Prostate gland (tissue), 2 donors: Measurements from ENCODE around the gene B9D1.
"Not testable (repeated sequence)": the region's sequence is repeated elsewhere in the genome, so short reads cannot be mapped to it uniquely, and the experiment has no call there.

ENCODE experiments used
- POLR2A ChIP-seq: fragments of 450-650 bp; IDR thresholded peaks from one replicate; pipeline ENCODE4 v1.6.1; 2016; ENCODE audit warnings: antibody characterized with exemption, mild to moderate bottlenecking
- TF ChIP-seq, protein P1 (sequence below), 4 experiments: fragments of 200-600 bp in 2 of 4; fragments of 450-650 bp in 2 of 4; sonication (generic) in 2 of 4; IDR thresholded peaks; 1 replicate in 3 of 4; 2 replicates in 1 of 4; pipeline ENCODE4 v1.5.1; 2016 to 2019; ENCODE audit warnings: antibody characterized with exemption in 4 of 4, mild to moderate bottlenecking in 2 of 4, moderate library complexity in 2 of 4

DNA sequence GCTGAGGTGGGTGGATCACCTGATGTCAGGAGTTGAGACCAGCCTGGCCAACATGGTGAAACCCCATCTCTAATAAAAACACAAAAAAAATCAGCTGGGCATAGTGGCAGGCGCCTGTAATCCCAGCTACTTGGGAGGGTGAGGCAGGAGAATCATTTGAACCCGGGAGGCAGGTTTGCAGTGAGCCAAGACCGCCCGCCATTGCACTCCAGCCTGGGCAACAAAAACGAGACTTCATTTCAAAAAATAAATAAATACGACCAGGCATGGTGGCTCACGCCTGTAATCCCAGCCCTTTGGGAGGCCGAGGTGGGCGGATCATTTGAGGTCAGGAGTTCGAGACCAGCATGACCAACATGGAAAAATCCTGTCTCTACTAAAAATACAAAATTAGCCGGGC, 9.1 kb downstream of the B9D1 start:
- TF ChIP-seq POLR2A, result not testable (repeated sequence)
- TF ChIP-seq, protein P1, sequence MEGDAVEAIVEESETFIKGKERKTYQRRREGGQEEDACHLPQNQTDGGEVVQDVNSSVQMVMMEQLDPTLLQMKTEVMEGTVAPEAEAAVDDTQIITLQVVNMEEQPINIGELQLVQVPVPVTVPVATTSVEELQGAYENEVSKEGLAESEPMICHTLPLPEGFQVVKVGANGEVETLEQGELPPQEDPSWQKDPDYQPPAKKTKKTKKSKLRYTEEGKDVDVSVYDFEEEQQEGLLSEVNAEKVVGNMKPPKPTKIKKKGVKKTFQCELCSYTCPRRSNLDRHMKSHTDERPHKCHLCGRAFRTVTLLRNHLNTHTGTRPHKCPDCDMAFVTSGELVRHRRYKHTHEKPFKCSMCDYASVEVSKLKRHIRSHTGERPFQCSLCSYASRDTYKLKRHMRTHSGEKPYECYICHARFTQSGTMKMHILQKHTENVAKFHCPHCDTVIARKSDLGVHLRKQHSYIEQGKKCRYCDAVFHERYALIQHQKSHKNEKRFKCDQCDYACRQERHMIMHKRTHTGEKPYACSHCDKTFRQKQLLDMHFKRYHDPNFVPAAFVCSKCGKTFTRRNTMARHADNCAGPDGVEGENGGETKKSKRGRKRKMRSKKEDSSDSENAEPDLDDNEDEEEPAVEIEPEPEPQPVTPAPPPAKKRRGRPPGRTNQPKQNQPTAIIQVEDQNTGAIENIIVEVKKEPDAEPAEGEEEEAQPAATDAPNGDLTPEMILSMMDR (IDR thresholded peaks at IDR 0.05), result not testable (repeated sequence)
